Thyroid gland (tissue), 4 donors: ENCODE results near the gene ESPN. TPM values are rescaled to one million over a fixed set of nuclear protein-coding genes. Genes with fewer than 3 reads are reported as not detected.

ENCODE experiments used
- DNase-seq, 2 donors: peaks; one replicate each; pipeline ENCODE4 v3.0.0-alpha.2; 2019
- H3K27ac ChIP-seq, 3 donors: fragments of 200-600 bp; sonication (generic); 1 replicate in 2 of 3; 2 replicates in 1 of 3; pipeline ENCODE4 v1.5.1; 2016 to 2019; ENCODE audit warnings: mild to moderate bottlenecking in 1 of 3, moderate library complexity in 1 of 3
- H3K27me3 ChIP-seq: fragments of 200-600 bp; sonication (generic); one replicate; pipeline ENCODE4 v1.5.1; 2019
- H3K36me3 ChIP-seq, 2 donors: fragments of 200-600 bp; sonication (generic); one replicate each; pipeline ENCODE4 v1.5.1; 2016 to 2019
- H3K4me1 ChIP-seq, 2 donors: fragments of 200-600 bp; sonication (generic); one replicate each; pipeline ENCODE4 v1.5.1; 2017 to 2019
- H3K4me3 ChIP-seq, 3 donors: fragments of 200-600 bp; sonication (generic); replicated peaks in 1 of 3; 1 replicate in 2 of 3; 2 replicates in 1 of 3; pipeline ENCODE4 v1.5.1; 2016; ENCODE audit warnings: mild to moderate bottlenecking in 1 of 3
- H3K9me3 ChIP-seq: fragments of 200-600 bp; sonication (generic); one replicate; pipeline ENCODE4 v1.5.1; 2017
- CTCF ChIP-seq, 6 experiments: fragments of 200-600 bp in 3 of 6; fragments of 450-650 bp in 3 of 6; sonication (generic) in 3 of 6; IDR thresholded peaks; one replicate each; pipeline ENCODE4 v1.5.1; 2016 to 2019; ENCODE audit warnings: antibody characterized with exemption in 6 of 6, mild to moderate bottlenecking in 2 of 6, inconsistent platforms in 1 of 6, moderate library complexity in 1 of 6
- POLR2A ChIP-seq, 2 donors: fragments of 450-650 bp; IDR thresholded peaks; one replicate each; pipeline ENCODE4 v1.6.1; 2017; ENCODE audit warnings: antibody characterized with exemption in 2 of 2, mild to moderate bottlenecking in 2 of 2, moderate library complexity in 1 of 2
- WGBS, 2 donors: methylation state at CpG; one replicate each; pipeline ENCODE4 v1.1.5; 2017; 5-methylcytosine and 5-hydroxymethylcytosine counted together
- intact Hi-C: fragments of 100-400 bp; cut with DNase I; formaldehyde crosslinking; loops from one replicate; pipeline ENCODE4 v1.15.1; 2023
- total RNA-seq, 4 donors: library from RNA; depleted of rRNA; stranded (reverse); fragments of >200 nt; gene quantifications; one replicate each; pipeline ENCODE4 v1.2.3, GENCODE V29; 2016

The ESPN gene
- total RNA-seq, 4 donors from 2014 or later = 0.67 to 5.2 TPM; not detected in 2

GRCh38 chr1:6508154-6508815 lies 83.7 kb downstream of the ESPN start:
- DNase-seq = no peak
- TF ChIP-seq CTCF (IDR thresholded peaks at IDR 0.05) = no peak
- Histone ChIP-seq H3K9me3 (no peaks in the 10 kb centered on the region), H3K27me3 (no peaks in the 10 kb centered on the region), H3K27ac (no peak overlapping the region), H3K36me3 (no peaks in the 10 kb centered on the region), H3K4me3 (no peak overlapping the region), H3K4me1 (no peaks in the 10 kb centered on the region)
- WGBS, 2 donors = 80 to 86% methylated on average over 13 to 17 of the region's 18 CpGs
- intact Hi-C loops = no loop called here

DNA sequence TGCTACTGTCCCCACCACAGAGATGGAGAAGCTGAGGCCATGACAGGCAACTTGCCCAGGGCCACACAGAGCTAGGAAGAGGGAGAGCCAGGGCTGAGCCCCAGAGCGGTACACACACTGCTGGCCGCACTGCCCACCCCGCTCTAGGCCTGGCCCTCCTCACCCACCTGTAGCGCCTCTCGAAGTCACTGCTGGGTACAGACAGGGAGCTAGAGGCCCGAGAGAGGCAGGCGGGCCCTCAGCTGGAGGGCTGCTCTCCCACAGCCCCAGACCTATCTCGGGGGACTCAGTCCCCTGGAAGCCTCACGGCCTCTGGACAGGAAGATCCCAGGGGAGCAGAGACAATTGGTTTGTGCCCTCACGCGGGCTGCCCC lies 84.2 kb downstream of the ESPN start:
- TF ChIP-seq POLR2A (IDR thresholded peaks at IDR 0.05) (no peak), CTCF (IDR thresholded peaks at IDR 0.05) (no peak)
- intact Hi-C loops = no loop called here
- no peak for DNase-seq
- H3K9me3 ChIP-seq = no peaks in the 10 kb centered on the region
- no peak overlapping the region for H3K4me3 ChIP-seq
- no peaks in the 10 kb centered on the region for H3K36me3 ChIP-seq
- no peaks in the 10 kb centered on the region for H3K4me1 ChIP-seq
- H3K27me3 ChIP-seq = no peaks in the 10 kb centered on the region
- H3K27ac ChIP-seq = no peak overlapping the region
- WGBS, 2 donors = 82 to 90% methylated on average over 5 to 7 of the region's 11 CpGs

GRCh38 chr1:6509220-6509918 lies 84.8 kb downstream of the ESPN start:
- 60 to 75% methylated on average over 1 to 12 of the region's 20 CpGs for WGBS, 2 donors
- Histone ChIP-seq H3K4me3 (no peak overlapping the region), H3K9me3 (no peaks in the 10 kb centered on the region), H3K27me3 (no peaks in the 10 kb centered on the region), H3K4me1 (no peaks in the 10 kb centered on the region), H3K27ac (no peak overlapping the region), H3K36me3 (no peaks in the 10 kb centered on the region)
- DNase-seq = no peak
- TF ChIP-seq POLR2A (IDR thresholded peaks at IDR 0.05) (no peak), CTCF (IDR thresholded peaks at IDR 0.05) (no peak)
- intact Hi-C loops = no loop called here

DNA sequence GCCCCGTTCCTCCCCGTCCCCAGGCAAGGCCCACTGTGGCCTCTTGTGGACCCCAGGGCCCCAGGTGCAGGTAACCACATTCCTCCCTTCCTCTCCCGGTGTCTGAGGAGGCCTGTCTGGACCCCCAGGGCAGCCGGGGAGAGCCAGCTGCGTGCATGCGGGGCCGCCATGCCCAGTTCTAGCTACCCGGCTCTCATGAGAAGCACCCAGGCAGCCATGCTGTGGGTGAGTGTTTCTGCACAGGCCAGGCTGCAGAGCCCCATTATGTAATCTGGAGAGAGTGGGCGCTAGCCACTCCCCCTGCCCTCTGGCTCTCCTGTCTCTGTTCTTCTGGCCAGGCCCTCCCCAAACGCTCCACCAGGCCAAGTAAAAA lies 85.3 kb downstream of the ESPN start:
- intact Hi-C loops = no loop called here
- no peaks in the 10 kb centered on the region for H3K9me3 ChIP-seq

More for the DNA sequence above, 85.3 kb downstream of the ESPN start:
- WGBS, 2 donors = 78 to 86% methylated on average over 3 to 9 of the region's 10 CpGs
- H3K4me3 ChIP-seq = no peak overlapping the region
- no peak for DNase-seq
- H3K4me1 ChIP-seq = no peaks in the 10 kb centered on the region
- no peaks in the 10 kb centered on the region for H3K36me3 ChIP-seq
- H3K27ac ChIP-seq = no peak overlapping the region
- H3K27me3 ChIP-seq = no peaks in the 10 kb centered on the region
- TF ChIP-seq CTCF (IDR thresholded peaks at IDR 0.05) = no peak
- no peak for TF ChIP-seq POLR2A (IDR thresholded peaks at IDR 0.05)
